Measurements from ENCODE around the gene ERGIC3.

- TF ChIP-seq EZH2phosphoT487 (IDR thresholded peaks at IDR 0.05; ENCODE audit: insufficient read depth, low read depth) (no peak), EZH2 (IDR thresholded peaks at IDR 0.05; ENCODE audit: insufficient read depth, poor library complexity, severe bottlenecking) (no peak)
Measured at GRCh38 chr20:35604449-35604747, 62.5 kb downstream of the ERGIC3 start.
